Activated CD8-positive, alpha-beta T cell treated with anti-CD3 and anti-CD28 coated beads for 36 hours (primary cell): ENCODE measurements around the gene ZCCHC2. TPM values are rescaled to one million over a fixed set of nuclear protein-coding genes. Genes with fewer than 3 reads are reported as not detected.

Experiments
- ATAC-seq: fragments of 200-7000 bp; cut with Tn5 transposase; one replicate; pipeline ENCODE4 v1.10.0; 2021; ENCODE audit warnings: mild to moderate bottlenecking, moderate library complexity
- CTCF ChIA-PET: fragments of 350-600 bp; sonication (Branson Sonifier 250); formaldehyde crosslinking; loops from one replicate; lab custom pipeline; 2021; ENCODE audit warnings: antibody characterized with exemption; lab: Charles Lee
- POLR2A ChIA-PET: fragments of 350-600 bp; sonication (Branson Sonifier 250); formaldehyde crosslinking; loops from one replicate; lab custom pipeline; 2021; ENCODE audit warnings: antibody characterized with exemption; lab: Charles Lee
- DNase-seq: peaks from one replicate; pipeline ENCODE4 v3.0.0-alpha.2; 2020
- H3K27ac Mint-ChIP-seq: one replicate; pipeline ENCODE4 v1.8.0; 2021; ENCODE audit warnings: mild to moderate bottlenecking, mixed read lengths
- H3K27me3 Mint-ChIP-seq: one replicate; pipeline ENCODE4 v1.8.0; 2021; ENCODE audit warnings: mixed read lengths
- H3K36me3 Mint-ChIP-seq: one replicate; pipeline ENCODE4 v1.8.0; 2021; ENCODE audit warnings: low read depth, mixed read lengths
- H3K4me1 Mint-ChIP-seq: one replicate; pipeline ENCODE4 v1.8.0; 2021; ENCODE audit warnings: low read depth, mixed read lengths
- H3K4me3 Mint-ChIP-seq: one replicate; pipeline ENCODE4 v1.8.0; 2021; ENCODE audit warnings: mild to moderate bottlenecking, moderate library complexity, mixed read lengths
- H3K9me3 Mint-ChIP-seq: one replicate; pipeline ENCODE4 v1.8.0; 2021; ENCODE audit warnings: mixed read lengths
- intact Hi-C: fragments of 100-400 bp; cut with micrococcal nuclease; formaldehyde crosslinking; loops from one replicate; pipeline ENCODE4 v1.10.0; 2022
- total RNA-seq, 2 experiments: library from RNA; stranded (reverse); gene quantifications; one replicate each; pipeline ENCODE4 v1.2.3, GENCODE V29; 2021
- TF ChIP-seq, protein P1 (sequence below): fragments of 200-600 bp; IDR thresholded peaks from one replicate; pipeline ENCODE4 v1.8.0; 2022; ENCODE audit warnings: antibody characterized with exemption, mild to moderate bottlenecking

Gene ZCCHC2
- total RNA-seq, 2 experiments from 2014 or later, result 31.7 to 33.4 TPM

DNA sequence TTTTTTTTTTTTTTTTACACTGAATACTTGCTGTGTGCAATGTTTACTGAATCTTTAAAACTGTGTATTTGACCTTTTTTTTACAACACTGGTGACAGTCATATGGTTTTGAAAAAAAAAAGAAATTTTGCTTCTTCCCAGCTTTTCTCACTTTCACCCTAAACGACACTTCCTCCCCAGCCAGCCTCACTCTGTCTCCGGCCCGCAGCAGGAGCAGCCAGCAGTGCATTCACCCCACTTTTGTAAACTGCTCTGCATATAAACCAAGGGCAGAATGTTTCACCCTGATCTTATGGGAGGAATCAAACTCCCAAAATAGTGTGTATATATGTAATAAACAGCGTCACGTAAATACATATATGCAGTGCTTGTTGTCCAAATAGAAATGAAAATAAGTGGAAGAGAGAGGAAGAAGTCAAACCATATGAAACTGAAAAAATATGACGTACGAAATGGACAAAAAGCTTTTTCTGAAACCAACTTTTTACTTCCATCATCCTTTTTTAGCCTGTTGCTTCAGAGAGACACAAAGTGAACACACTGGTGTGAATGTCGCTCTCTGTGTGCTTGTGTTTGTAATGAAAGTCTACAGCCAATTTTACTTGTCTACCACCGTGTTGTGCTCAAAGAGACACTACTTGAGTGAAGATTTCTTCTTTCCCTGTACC is 54.2 kb downstream of the ZCCHC2 start:
- CTCF ChIA-PET, result interaction anchor here (1.2 to 1.7 kb wide), 3 partner anchors 11 to 156 kb away, joined by 3 to 5 read pairs (median 3); no protein-coding TSS in a partner anchor
- intact Hi-C loops, result no loop called here
- H3K36me3 Mint-ChIP-seq, result peaks cover 59% of the 10 kb centered on the region
- ATAC-seq (no peak), DNase-seq (no peak)
- H3K9me3 Mint-ChIP-seq, result no peaks in the 10 kb centered on the region
- TF ChIP-seq, protein P1, sequence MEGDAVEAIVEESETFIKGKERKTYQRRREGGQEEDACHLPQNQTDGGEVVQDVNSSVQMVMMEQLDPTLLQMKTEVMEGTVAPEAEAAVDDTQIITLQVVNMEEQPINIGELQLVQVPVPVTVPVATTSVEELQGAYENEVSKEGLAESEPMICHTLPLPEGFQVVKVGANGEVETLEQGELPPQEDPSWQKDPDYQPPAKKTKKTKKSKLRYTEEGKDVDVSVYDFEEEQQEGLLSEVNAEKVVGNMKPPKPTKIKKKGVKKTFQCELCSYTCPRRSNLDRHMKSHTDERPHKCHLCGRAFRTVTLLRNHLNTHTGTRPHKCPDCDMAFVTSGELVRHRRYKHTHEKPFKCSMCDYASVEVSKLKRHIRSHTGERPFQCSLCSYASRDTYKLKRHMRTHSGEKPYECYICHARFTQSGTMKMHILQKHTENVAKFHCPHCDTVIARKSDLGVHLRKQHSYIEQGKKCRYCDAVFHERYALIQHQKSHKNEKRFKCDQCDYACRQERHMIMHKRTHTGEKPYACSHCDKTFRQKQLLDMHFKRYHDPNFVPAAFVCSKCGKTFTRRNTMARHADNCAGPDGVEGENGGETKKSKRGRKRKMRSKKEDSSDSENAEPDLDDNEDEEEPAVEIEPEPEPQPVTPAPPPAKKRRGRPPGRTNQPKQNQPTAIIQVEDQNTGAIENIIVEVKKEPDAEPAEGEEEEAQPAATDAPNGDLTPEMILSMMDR, result no peak
- peaks cover 21% of the 10 kb centered on the region for H3K4me1 Mint-ChIP-seq
- POLR2A ChIA-PET, result no interaction called here
- H3K4me3 Mint-ChIP-seq, result no peak overlapping the region
- peak overlapping the region; percentile 70 for H3K27ac Mint-ChIP-seq
- no peaks in the 10 kb centered on the region for H3K27me3 Mint-ChIP-seq

DNA sequence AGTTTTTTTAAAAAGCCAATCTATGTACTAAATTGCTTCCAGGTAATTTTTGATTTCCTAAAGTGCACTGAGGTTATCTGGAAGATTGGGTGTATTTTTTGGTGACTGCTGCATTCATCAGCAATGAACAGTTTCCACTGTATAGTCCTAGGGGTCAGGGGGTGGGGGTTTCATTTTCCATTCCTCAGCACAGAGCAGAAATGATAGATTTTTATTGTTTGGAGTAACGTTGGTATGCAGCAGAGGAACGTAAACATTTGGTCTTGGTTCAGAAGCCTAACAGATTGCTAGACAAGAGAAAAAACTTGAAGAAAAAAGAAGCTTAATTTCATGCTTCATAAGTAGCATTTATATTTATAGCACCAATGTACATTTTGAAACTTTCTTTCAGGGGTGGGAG is 54.9 kb downstream of the ZCCHC2 start:
- Mint-ChIP-seq H3K4me1 (peaks cover 15% of the 10 kb centered on the region), H3K27ac (peak overlapping the region; percentile 50), H3K36me3 (peaks cover 59% of the 10 kb centered on the region), H3K27me3 (no peaks in the 10 kb centered on the region), H3K9me3 (no peaks in the 10 kb centered on the region), H3K4me3 (no peak overlapping the region)
- DNase-seq, result no peak
- TF ChIP-seq, protein P1, result no peak
- ChIA-PET POLR2A (interaction anchor here (0.9 to 1.2 kb wide), 2 partner anchors 10 to 22 kb away, joined by 3 read pairs; no protein-coding TSS in a partner anchor), CTCF (interaction anchor here (1.0 to 1.7 kb wide), 6 partner anchors 9 to 252 kb away, joined by 3 to 5 read pairs (median 3); no protein-coding TSS in a partner anchor)
- intact Hi-C loops, result no loop called here
- ATAC-seq, result no peak

DNA sequence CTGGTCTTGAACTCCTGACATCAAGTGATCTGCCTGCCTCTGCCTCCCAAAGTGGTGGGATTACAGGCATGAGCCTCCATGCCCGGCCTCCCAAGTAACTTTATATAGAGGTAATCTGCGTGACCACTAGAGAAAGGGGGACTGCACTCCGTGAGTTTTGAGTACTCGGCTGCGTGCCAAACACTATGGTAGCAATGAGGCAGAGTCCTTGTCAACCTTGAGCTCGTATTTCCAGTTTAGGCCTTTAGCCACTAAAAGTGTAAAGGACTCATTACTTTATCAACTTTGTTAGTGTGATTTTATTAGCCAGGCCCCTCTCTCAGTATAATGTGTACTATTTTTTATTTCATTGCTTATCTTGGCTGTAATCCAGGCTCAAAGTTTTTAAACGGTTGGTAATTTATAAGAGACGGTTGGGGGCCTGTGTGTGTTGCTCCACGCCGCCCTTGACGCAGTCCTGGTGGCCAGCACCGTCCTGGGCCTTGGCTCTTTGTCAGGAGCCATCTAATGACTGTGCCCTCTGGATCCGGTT is 56.2 kb downstream of the ZCCHC2 start:
- ChIA-PET CTCF (interaction anchor here (1.1 to 1.7 kb wide), 3 partner anchors 11 to 253 kb away, joined by 3 to 5 read pairs (median 3); no protein-coding TSS in a partner anchor), POLR2A (interaction anchor here (0.8 to 1.2 kb wide), 2 partner anchors 9 to 118 kb away, joined by 3 to 4 read pairs; no protein-coding TSS in a partner anchor)
- DNase-seq (no peak), ATAC-seq (no peak)
- Mint-ChIP-seq H3K27me3 (no peaks in the 10 kb centered on the region), H3K9me3 (no peaks in the 10 kb centered on the region), H3K36me3 (peaks cover 50% of the 10 kb centered on the region), H3K4me1 (peaks cover 26% of the 10 kb centered on the region), H3K27ac (no peak overlapping the region), H3K4me3 (no peak overlapping the region)
- intact Hi-C loops, result no loop called here
- TF ChIP-seq, protein P1, result no peak

DNA sequence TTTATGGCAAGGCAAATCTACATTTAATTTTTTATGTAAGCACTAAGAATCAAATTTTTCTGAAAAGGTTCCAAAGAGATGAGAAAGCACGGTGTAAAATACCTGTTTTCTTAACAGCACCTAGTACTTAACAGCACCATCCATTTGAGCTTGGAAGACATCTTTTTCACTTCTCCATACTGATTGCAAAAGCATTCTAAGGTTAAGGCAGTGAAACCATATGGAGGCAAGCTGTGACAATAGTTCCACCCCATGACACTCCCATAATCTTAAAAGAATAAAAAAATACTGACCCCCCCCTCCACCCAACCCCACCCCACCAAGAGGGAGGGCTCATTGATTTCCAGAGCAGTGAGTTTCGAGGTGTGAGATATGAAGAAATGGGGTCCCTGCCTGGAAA is 60.6 kb downstream of the ZCCHC2 start:
- TF ChIP-seq, protein P1, result no peak
- intact Hi-C loops, result loop anchor here (10.0 kb wide), 1 partner anchor 131 kb away; the partner anchor contains the start of gene PHLPP1
- no peaks in the 10 kb centered on the region for H3K27me3 Mint-ChIP-seq
- no peak for DNase-seq
- no peaks in the 10 kb centered on the region for H3K9me3 Mint-ChIP-seq
- peak overlapping the region; percentile 30 for H3K27ac Mint-ChIP-seq
- no peak overlapping the region for H3K4me3 Mint-ChIP-seq
- no peak for ATAC-seq
- H3K4me1 Mint-ChIP-seq, result peaks cover 40% of the 10 kb centered on the region
- ChIA-PET POLR2A (no interaction called here), CTCF (interaction anchor here (0.6 to 5.8 kb wide), 31 partner anchors 8 to 399 kb away, joined by 3 to 65 read pairs (median 4); partner anchors contain the start of gene ZCCHC2)
- peaks cover 34% of the 10 kb centered on the region for H3K36me3 Mint-ChIP-seq
